NCI-H510A (cell line): Measurements from ENCODE around the gene DGKE.

Experiments used
- DNase-seq: peaks from one replicate; lab custom pipeline; 2025; lab: John Stamatoyannopoulos, UW

The DGKE gene

GRCh38 chr17:56849131-56849530, 15.2 kb downstream of the DGKE start:
- DNase-seq, result no peak

- DNase-seq, result no peak
Observed at GRCh38 chr17:56850591-56850990, 16.6 kb downstream of the DGKE start.

- no peak for DNase-seq
Observed at GRCh38 chr17:56851008-56851407, 17.1 kb downstream of the DGKE start.

GRCh38 chr17:56861899-56862298, 27.9 kb downstream of the DGKE start:
- no peak for DNase-seq

GRCh38 chr17:56863974-56864373, 30.0 kb downstream of the DGKE start:
- DNase-seq, result no peak

GRCh38 chr17:56866076-56866475, 32.1 kb downstream of the DGKE start:
- no peak for DNase-seq

- no peak for DNase-seq
Observed at GRCh38 chr17:56866496-56866895, 32.5 kb downstream of the DGKE start.

- DNase-seq, result no peak
Observed at GRCh38 chr17:56867948-56868376, 34.0 kb downstream of the DGKE start.

GRCh38 chr17:56868716-56869115, 34.8 kb downstream of the DGKE start:
- no peak for DNase-seq

GRCh38 chr17:56870081-56870651, 36.2 kb downstream of the DGKE start:
- no peak for DNase-seq

GRCh38 chr17:56876766-56877179, 42.8 kb downstream of the DGKE start:
- no peak for DNase-seq

- DNase-seq, result no peak
Observed at GRCh38 chr17:56879280-56879679, 45.3 kb downstream of the DGKE start.

- no peak for DNase-seq
Observed at GRCh38 chr17:56880133-56880532, 46.2 kb downstream of the DGKE start.

GRCh38 chr17:56880571-56880970, 46.6 kb downstream of the DGKE start:
- no peak for DNase-seq

GRCh38 chr17:56881685-56882295, 47.8 kb downstream of the DGKE start:
- DNase-seq, result no peak

- no peak for DNase-seq
Observed at GRCh38 chr17:56883616-56884015, 49.7 kb downstream of the DGKE start.

GRCh38 chr17:56884483-56885311, 50.7 kb downstream of the DGKE start:
- DNase-seq, result no peak

- no peak for DNase-seq
Observed at GRCh38 chr17:56885312-56885657, 51.3 kb downstream of the DGKE start.

GRCh38 chr17:56886288-56886731, 52.4 kb downstream of the DGKE start:
- no peak for DNase-seq

GRCh38 chr17:56887105-56887504, 53.2 kb downstream of the DGKE start:
- DNase-seq, result no peak

- DNase-seq, result no peak
Observed at GRCh38 chr17:56887552-56888467, 53.9 kb downstream of the DGKE start.

- DNase-seq, result no peak
Observed at GRCh38 chr17:56890390-56890789, 56.4 kb downstream of the DGKE start.
